GM21825 (cell line): ENCODE measurements around the gene ZNF630.
"Not testable (repeated sequence)": the region's sequence is repeated elsewhere in the genome, so short reads cannot be mapped to it uniquely, and the experiment has no call there.

ENCODE experiments used
- ATAC-seq: cut with Tn5 transposase; IDR thresholded peaks from one replicate; pipeline ENCODE4 v1.9.1; 2021; ENCODE audit warnings: mild to moderate bottlenecking, moderate library complexity; ENCODE audit not compliant: unreplicated experiment

ZNF630 gene

DNA sequence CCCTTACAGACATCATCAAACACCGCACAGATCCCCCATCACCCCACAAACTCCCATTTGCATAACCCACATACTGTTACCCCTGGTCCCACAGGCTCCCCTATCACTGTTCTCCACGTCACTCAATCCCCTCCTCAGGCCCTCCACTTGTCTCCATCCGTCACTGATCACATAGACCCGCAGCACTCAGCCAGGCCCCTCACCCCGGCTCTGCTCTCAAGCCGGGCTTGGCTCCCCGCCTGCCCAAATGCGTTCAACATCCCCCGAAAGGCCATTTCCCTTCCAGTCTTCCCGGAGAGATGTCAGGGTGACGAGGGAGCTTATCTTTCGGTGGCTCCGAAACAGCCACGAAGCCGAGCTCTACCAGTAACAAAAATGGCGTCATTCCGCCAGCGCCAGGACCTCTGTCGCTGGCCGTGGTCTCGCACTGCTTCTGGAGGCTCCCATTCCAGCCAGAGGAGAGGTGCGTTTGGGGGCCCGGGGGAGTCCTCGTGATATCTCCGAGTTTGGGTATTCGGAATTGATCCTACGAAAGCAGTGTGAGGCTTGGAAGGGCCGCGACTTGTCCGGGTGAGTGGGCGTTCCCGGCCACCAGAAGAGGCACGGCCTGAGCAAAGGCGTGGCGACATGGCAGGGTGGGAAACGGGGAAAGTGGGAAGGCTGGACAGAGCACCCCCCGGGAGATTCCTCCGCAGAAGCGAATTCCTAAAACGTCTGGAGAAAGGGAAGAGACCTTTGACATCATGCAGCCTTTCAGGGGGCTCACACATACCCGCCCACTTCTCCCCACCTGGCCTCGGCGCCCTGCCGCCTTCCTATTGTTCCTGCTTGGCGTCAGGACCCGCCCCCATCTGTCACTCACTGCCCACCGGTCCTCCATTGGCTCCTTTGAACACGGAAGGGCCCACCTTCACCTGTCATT lies at the start of gene ZNF630:
Gene ZNF630 (minus strand): TSS at position 577 of the 922 bp plus-strand sequence. CDS start 4,754 bp downstream, outside the sequence.
- peak; percentile 75 for ATAC-seq

- no peak for ATAC-seq
Measured at GRCh38 chrX:48107717-48108116, 36.3 kb upstream of the ZNF630 start.

DNA sequence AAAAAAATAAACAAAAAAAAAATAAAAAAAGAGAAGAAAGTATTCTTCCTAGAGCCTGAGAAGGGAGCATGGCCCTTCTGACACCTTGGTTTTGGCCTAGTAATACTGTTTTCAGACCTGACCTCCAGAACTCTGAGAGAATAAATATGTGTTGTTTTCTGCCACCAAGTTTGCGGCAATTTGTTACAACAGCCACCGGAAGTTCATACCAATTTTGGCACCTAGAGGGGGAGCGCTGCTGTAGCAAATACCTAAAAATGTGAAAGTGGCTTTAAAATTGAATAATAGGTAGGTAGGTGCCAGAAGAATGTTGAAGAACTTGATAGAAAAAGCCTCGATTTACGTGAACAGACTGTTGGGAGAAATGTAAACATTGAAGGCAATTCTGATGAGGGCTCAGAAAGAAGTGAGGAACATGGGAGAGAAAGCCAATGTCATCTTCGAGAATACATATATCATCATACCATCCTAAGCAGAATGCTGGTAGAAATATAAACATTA lies 31.5 kb upstream of the ZNF630 start:
- ATAC-seq = no peak

DNA sequence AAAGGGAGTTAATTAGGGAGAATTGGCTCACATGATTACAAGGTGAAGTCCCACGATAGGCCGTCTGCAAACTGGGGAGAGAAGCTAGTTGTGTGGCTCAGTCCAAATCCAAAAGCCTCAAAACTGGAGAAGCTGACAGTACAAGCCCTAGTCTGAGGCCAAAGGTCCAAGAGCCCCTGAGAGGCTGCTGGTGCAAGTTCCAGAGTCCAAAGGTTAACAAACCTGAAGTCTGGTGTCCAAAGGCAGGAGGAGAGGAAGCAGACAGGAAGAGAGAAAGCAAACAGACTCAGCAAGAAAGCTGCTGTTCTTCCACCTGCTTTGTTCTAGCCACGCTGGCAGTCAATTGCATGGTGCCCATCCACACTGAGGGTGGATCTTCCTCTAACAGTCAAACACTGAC lies 30.0 kb upstream of the ZNF630 start:
- ATAC-seq = no peak

- not testable (repeated sequence) for ATAC-seq
Measured at GRCh38 chrX:48092558-48092957, 21.1 kb upstream of the ZNF630 start.

GRCh38 chrX:48090123-48090522 lies 18.7 kb upstream of the ZNF630 start:
- no peak for ATAC-seq

DNA sequence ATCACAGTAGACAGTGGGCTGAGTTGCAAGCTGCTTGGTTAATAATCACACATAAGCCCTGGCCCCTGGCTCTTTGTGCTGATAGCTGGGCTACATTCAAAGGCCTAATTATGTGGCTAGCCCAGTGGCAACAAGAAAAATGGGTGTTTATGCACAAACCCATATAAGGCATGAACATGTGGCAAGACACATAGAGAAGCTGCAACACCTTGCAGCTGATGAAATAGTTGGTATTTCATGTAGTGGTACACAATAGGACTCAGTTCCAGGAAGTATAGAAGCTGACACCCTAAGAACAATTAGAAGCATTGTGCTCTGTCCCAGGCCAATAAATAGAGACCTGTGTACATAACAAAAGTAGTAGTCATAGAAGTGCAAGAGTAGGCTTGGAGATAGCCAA lies 14.6 kb upstream of the ZNF630 start:
- ATAC-seq = no peak

GRCh38 chrX:48083706-48084105 lies 12.3 kb upstream of the ZNF630 start:
- no peak for ATAC-seq

- no peak for ATAC-seq
Measured at GRCh38 chrX:48083212-48083611, 11.8 kb upstream of the ZNF630 start.

- ATAC-seq = no peak
Measured at GRCh38 chrX:48076343-48076742, 4.9 kb upstream of the ZNF630 start.

DNA sequence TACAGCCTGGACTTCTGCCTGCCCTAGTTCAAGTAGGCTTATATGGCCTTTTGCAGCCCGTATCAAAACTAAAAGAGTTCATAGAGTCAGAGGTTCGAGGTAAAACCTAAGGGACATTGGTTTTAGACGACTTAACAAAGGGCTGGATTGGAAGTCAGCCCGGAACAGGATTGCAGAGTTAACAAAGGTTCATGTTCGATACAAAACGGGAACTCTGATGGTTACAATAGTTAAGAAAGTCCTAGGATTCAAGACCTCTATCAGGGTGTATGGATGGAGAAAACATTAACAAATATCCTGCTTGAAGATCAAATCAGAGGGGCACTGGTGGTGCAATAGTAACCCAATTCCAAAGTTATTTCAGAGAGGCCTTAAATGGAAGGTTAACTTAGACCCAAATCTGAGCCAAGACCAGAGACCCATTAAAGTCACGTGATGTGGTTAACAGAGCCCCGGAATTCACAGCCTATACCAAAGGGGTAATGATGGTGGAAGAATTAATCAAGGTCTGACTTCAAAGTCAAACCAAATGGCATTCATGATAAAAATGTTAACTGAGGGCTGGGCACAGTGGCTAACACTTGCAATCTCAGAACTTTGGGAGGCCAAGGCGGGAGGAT lies 656 bp upstream of the ZNF630 start:
- no peak for ATAC-seq

- no peak for ATAC-seq
Measured at GRCh38 chrX:48068096-48068887, 3.1 kb downstream of the ZNF630 start.

DNA sequence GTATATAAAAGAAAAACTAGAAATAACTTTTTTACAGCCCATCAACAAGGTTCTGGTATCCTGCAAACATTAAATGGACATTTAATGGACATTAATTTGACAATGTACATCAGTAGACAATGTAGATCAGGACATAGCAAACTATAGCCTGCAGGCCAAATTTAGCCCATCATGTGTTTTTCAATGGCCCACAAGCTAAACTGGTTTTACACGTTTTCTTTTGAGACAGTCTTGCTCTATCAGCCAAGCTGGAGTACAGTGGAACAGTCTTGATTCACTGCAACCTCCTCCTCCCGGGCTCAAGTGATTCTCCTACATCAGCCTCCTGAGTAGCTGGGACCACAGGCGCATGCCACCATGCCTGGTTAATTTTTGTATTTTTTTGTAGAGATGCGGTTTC lies 7.2 kb downstream of the ZNF630 start:
- no peak for ATAC-seq

DNA sequence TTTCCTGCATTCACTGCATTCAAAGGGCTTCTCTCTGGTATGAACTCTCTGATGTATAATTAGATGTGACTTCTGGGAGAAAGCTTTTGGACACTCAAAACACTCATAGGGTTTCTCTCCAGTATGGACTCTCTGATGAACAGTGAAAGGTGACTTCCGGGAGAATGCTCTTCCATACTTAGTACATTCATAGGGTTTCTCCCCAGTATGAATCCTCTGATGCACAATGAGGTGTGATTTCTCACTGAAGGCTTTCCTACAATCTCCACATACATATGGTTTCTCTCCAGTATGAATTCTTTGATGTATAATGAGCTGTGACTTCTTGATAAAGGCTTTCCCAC lies 12.2 kb downstream of the ZNF630 start:
- no peak for ATAC-seq

GRCh38 chrX:48058621-48059295 lies 12.7 kb downstream of the ZNF630 start:
- ATAC-seq = no peak

GRCh38 chrX:48046846-48047245 lies 24.6 kb downstream of the ZNF630 start:
- ATAC-seq = no peak

DNA sequence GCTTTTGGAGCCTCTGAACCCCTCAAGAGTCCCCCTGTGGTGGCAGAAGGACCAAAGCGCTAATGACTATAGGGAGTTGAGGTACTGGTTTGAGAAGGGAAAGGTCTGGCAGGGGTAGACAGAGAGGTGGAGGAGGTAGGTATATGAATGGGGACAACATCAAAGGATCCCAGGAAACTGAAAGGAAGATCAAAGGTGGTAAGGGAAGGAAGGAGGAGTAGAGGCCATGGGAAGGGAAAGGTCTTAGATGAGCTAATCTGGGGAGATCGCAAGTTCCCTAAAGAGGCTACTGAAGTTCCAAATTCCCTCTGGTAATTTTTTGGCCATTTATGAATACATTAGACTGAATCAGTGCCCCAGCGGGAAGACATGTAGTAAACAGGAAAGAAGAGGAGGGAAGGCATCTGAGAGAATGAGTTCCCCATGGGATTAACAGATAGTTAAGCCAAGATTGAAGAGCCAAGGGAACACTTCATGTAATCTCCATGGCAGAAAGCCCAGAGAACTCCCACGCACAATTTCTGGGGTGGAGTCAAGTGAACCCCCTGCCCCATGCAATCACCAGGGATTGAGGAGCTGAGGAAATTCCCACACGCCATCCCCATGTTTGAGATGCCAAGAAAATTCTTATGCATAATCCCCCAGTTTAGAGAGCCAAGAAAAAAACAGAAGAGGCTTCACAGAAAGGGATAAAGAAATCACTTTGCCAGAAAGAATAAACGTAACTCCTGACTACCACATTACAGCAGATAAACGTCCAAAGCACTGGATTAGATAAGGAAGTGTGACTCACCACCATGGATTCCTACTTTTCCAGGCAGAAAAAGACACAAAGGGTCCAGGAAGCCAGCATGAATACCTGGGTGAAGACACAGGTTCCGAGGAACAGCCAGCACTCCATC lies 25.8 kb downstream of the ZNF630 start:
- ATAC-seq = no peak

- no peak for ATAC-seq
Measured at GRCh38 chrX:48043056-48043455, 28.4 kb downstream of the ZNF630 start.

- ATAC-seq = no peak
Measured at GRCh38 chrX:48035891-48036290, 35.5 kb downstream of the ZNF630 start.
